ENCODE results near the gene FABP3. TPM values are rescaled to one million over a fixed set of nuclear protein-coding genes. Genes with fewer than 3 reads are reported as not detected.

Gene FABP3
- total and polyA plus RNA-seq, 2 of the 13 experiments (the other 11 are each of a cell fraction or from before 2014, with no cell fraction given): 0.21 to 0.24 TPM

GRCh38 chr1:31370021-31370420, 2.9 kb downstream of the FABP3 start:
- 84% methylated on average over 2 of the region's 2 CpGs for WGBS (ENCODE audit: low lambda C conversion rate)
- POLR2A ChIA-PET: interaction anchor here (0.8 kb wide), 1 partner anchor 73 kb away, joined by 3 read pairs; the partner anchor contains the start of genes SNRNP40 and ZCCHC17
- H3K4me2 ChIP-seq (ENCODE audit: low read depth, low read length): no peak overlapping the region
- TF ChIP-seq HOXA9 (CRISPR knock-in tag; IDR thresholded peaks at IDR 0.05; ENCODE audit: borderline replicate concordance) (no peak), ZNF383 (CRISPR knock-in tag; IDR thresholded peaks at IDR 0.05; ENCODE audit: borderline replicate concordance) (no peak), THRA (CRISPR knock-in tag; IDR thresholded peaks at IDR 0.05; ENCODE audit: borderline replicate concordance) (no peak), HNRNPH1 (optimal IDR thresholded peaks at IDR 0.05; ENCODE audit: low read depth, low read length) (no peak), ZNF747 (CRISPR knock-in tag; IDR thresholded peaks at IDR 0.05; ENCODE audit: borderline replicate concordance) (no peak), SALL2 (CRISPR knock-in tag; IDR thresholded peaks at IDR 0.05) (no peak), PLSCR1 (CRISPR knock-in tag; IDR thresholded peaks at IDR 0.05; ENCODE audit: borderline replicate concordance) (no peak), RELA (CRISPR knock-in tag; IDR thresholded peaks at IDR 0.05) (no peak), GATAD1 (CRISPR knock-in tag; IDR thresholded peaks at IDR 0.05) (no peak), HDAC2 (CRISPR knock-in tag; IDR thresholded peaks at IDR 0.05) (no peak), MBNL3 (CRISPR knock-in tag; conservative IDR thresholded peaks at IDR 0.05) (no peak), TBX3 (IDR thresholded peaks at IDR 0.05; ENCODE audit: borderline replicate concordance) (no peak), ZNF274 (CRISPR knock-in tag; IDR thresholded peaks at IDR 0.05) (no peak), RERE (CRISPR knock-in tag; IDR thresholded peaks at IDR 0.05; ENCODE audit: low read depth) (no peak), KAT8 (CRISPR knock-in tag; IDR thresholded peaks at IDR 0.05) (no peak), PREB (CRISPR knock-in tag; IDR thresholded peaks at IDR 0.05) (no peak), DNMT1 (CRISPR knock-in tag; IDR thresholded peaks at IDR 0.05) (no peak), IRX3 (CRISPR knock-in tag; IDR thresholded peaks at IDR 0.05; ENCODE audit: borderline replicate concordance, low read depth) (no peak)

More at GRCh38 chr1:31370021-31370420, 2.9 kb downstream of the FABP3 start:
- Histone ChIP-seq H3K4me3 (replicated peaks in 1 of 3; ENCODE audit: insufficient read depth in 1 of 3, low read depth in 2 of 3, low read length in 3 of 3) (no peak overlapping the region), H3K36me3 (replicated peaks in 1 of 2; ENCODE audit: control insufficient read depth in 1 of 2, insufficient read depth in 2 of 2, low read length in 2 of 2) (peaks cover under 1 to 21% of the 10 kb centered on the region in 2 experiments; a peak in 2 of 5 replicates), H3K27me3 (ENCODE audit: control insufficient read depth in 1 of 2, insufficient read depth in 2 of 2, low read length in 2 of 2) (no peaks in the 10 kb centered on the region), H3K4me1 (ENCODE audit: insufficient read depth, low read length) (peaks cover 52% of the 10 kb centered on the region), H2AFZ (ENCODE audit: low read length) (no peak overlapping the region), H4K20me1 (ENCODE audit: insufficient read depth, low read length) (no peaks in the 10 kb centered on the region), H3K79me2 (ENCODE audit: insufficient read depth, low read length) (no peaks in the 10 kb centered on the region), H3K27ac (ENCODE audit: extremely low read length, insufficient read depth, low read length) (no peak overlapping the region), H3K9ac (ENCODE audit: insufficient read depth, low read depth, low read length) (no peak overlapping the region), H3K9me3 (ENCODE audit: low read length) (no peaks in the 10 kb centered on the region)
- CTCF ChIA-PET (ENCODE audit: low intra/inter-chr PET ratio, low total read pairs): no interaction called here
- ATAC-seq (no peak), FAIRE-seq (no peak), DNase-seq (ENCODE audit: low spot score) (no peak)
- intact Hi-C loops (cut with micrococcal nuclease; ENCODE audit: unreplicated experiment): no loop called here
- in situ Hi-C loops (cut with HindIII; ENCODE audit: extremely low pct_ligation_motif_present, low pct_unique_long_range_greater_than_20kb): no loop called here
- BruUV-seq (replicated peaks): no TSS peak
